Measurements from ENCODE around the gene KCNT2.

GRCh38 chr1:196573226-196573625 lies 35.0 kb downstream of the KCNT2 start:
- TF ChIP-seq CTCF (IDR thresholded peaks at IDR 0.05) (no peak), EP300 (IDR thresholded peaks at IDR 0.05) (no peak), POLR2AphosphoS5 (IDR thresholded peaks at IDR 0.05) (no peak)

All from sigmoid colon (tissue), 4 donors.